HG03521 (cell line): Measurements from ENCODE around the gene UAP1L1.
A peak's percentile ranks its signal among the peaks of the same experiment; 100 is the strongest.
"Not testable (repeated sequence)": the region's sequence is repeated elsewhere in the genome, so short reads cannot be mapped to it uniquely, and the experiment has no call there.

Source experiments
- ATAC-seq: cut with Tn5 transposase; IDR thresholded peaks from one replicate; pipeline ENCODE4 v1.9.1; 2021; ENCODE audit warnings: mild to moderate bottlenecking, moderate library complexity; ENCODE audit not compliant: unreplicated experiment

UAP1L1 gene

GRCh38 chr9:137055385-137056364 is 21.6 kb upstream of the UAP1L1 start:
- no peak for ATAC-seq

GRCh38 chr9:137056739-137057415 is 20.4 kb upstream of the UAP1L1 start:
- no peak for ATAC-seq

GRCh38 chr9:137057545-137057944 is 19.8 kb upstream of the UAP1L1 start:
- no peak for ATAC-seq

- no peak for ATAC-seq
These were observed 18.6 kb upstream of the UAP1L1 start for GRCh38 chr9:137058521-137059234.

GRCh38 chr9:137062384-137062783 is 14.9 kb upstream of the UAP1L1 start:
- ATAC-seq: no peak

GRCh38 chr9:137062798-137063197 is 14.5 kb upstream of the UAP1L1 start:
- ATAC-seq: not testable (repeated sequence)

GRCh38 chr9:137063311-137064026 is 13.8 kb upstream of the UAP1L1 start:
- no peak for ATAC-seq

GRCh38 chr9:137064027-137064879 is 13.1 kb upstream of the UAP1L1 start:
- no peak for ATAC-seq

GRCh38 chr9:137064880-137065164 is 12.5 kb upstream of the UAP1L1 start:
- no peak for ATAC-seq

GRCh38 chr9:137065336-137065967 is 11.9 kb upstream of the UAP1L1 start:
- ATAC-seq: no peak

GRCh38 chr9:137066096-137066861 is 11.0 kb upstream of the UAP1L1 start:
- ATAC-seq: no peak

GRCh38 chr9:137067860-137068538 is 9.3 kb upstream of the UAP1L1 start:
- ATAC-seq: no peak

GRCh38 chr9:137068539-137069507 is 8.5 kb upstream of the UAP1L1 start:
- no peak for ATAC-seq

GRCh38 chr9:137069508-137070091 is 7.7 kb upstream of the UAP1L1 start:
- ATAC-seq: peak; percentile 12

GRCh38 chr9:137070201-137070905 is 7.0 kb upstream of the UAP1L1 start, which contains the start of gene SAPCD2:
SAPCD2 (minus strand) TSS chr9:137070557; CDS start chr9:137070460, 97 bp downstream.
- ATAC-seq: peak; percentile 57

GRCh38 chr9:137070906-137071275 is 6.4 kb upstream of the UAP1L1 start:
- peak; percentile 8 for ATAC-seq
